CD4-positive, alpha-beta T cell (primary cell): Measurements from ENCODE around the gene GPS1. TPM values are rescaled to one million over a fixed set of nuclear protein-coding genes. Genes with fewer than 3 reads are reported as not detected.

ENCODE experiments used
- ATAC-seq: fragments of 200-7000 bp; cut with Tn5 transposase; one replicate; pipeline ENCODE4 v1.10.0; 2022; ENCODE audit warnings: mild to moderate bottlenecking; ENCODE audit not compliant: poor library complexity
- CTCF ChIA-PET: fragments of 350-600 bp; sonication (Branson Sonifier 250); formaldehyde crosslinking; loops from one replicate; lab custom pipeline; 2021; ENCODE audit warnings: antibody characterized with exemption, inconsistent platforms; lab: Charles Lee
- POLR2A ChIA-PET: fragments of 350-600 bp; sonication (Branson Sonifier 250); formaldehyde crosslinking; loops from one replicate; lab custom pipeline; 2021; ENCODE audit warnings: antibody characterized with exemption, inconsistent platforms; lab: Charles Lee
- DNase-seq, 14 experiments: peaks; one replicate each; pipeline ENCODE4 v3.0.0-alpha.2; 2013 to 2020; ENCODE audit warnings: mixed read lengths in 2 of 14
- H3K27ac ChIP-seq, 2 donors: one replicate each; pipeline versions ENCODE4 v1.5.1 to v1.7.0; 2013; ENCODE audit warnings: low read length in 2 of 2, low read depth in 1 of 2, mild to moderate bottlenecking in 1 of 2
- H3K27me3 ChIP-seq, 2 experiments: 1 replicate in 1 of 2; 2 replicates in 1 of 2; pipeline versions ENCODE4 v1.6.1 to v1.7.0; 2013; ENCODE audit warnings: low read length in 2 of 2, control low read depth in 1 of 2, mild to moderate bottlenecking in 1 of 2, moderate library complexity in 1 of 2; ENCODE audit not compliant: insufficient read depth in 2 of 2, control insufficient read depth in 1 of 2
- H3K36me3 ChIP-seq: one replicate; pipeline ENCODE4 v1.6.1; 2013; ENCODE audit warnings: low read length, control low read depth; ENCODE audit not compliant: insufficient read depth
- H3K4me1 ChIP-seq: one replicate; pipeline ENCODE4 v1.6.1; 2013; ENCODE audit warnings: low read length, control low read depth; ENCODE audit not compliant: insufficient read depth
- H3K4me3 ChIP-seq: one replicate; pipeline ENCODE4 v1.5.1; 2013; ENCODE audit warnings: mild to moderate bottlenecking, low read length, moderate library complexity
- H3K9me3 ChIP-seq, 2 experiments: 1 replicate in 1 of 2; 2 replicates in 1 of 2; pipeline versions ENCODE4 v1.6.1 to v1.7.0; 2013; ENCODE audit warnings: low read length in 2 of 2, mild to moderate bottlenecking in 2 of 2, control low read depth in 1 of 2, moderate library complexity in 1 of 2; ENCODE audit not compliant: control insufficient read depth in 1 of 2, insufficient read depth in 1 of 2
- H3K27ac Mint-ChIP-seq: one replicate; pipeline ENCODE4 v1.8.0; 2020; ENCODE audit warnings: mixed read lengths
- H3K27me3 Mint-ChIP-seq: one replicate; pipeline ENCODE4 v1.8.0; 2021; ENCODE audit warnings: mixed read lengths
- H3K36me3 Mint-ChIP-seq: one replicate; pipeline ENCODE4 v1.8.0; 2021; ENCODE audit warnings: low read depth, mixed read lengths
- H3K4me1 Mint-ChIP-seq: one replicate; pipeline ENCODE4 v1.8.0; 2021; ENCODE audit warnings: low read depth, mixed read lengths
- H3K4me3 Mint-ChIP-seq: one replicate; pipeline ENCODE4 v1.8.0; 2020; ENCODE audit warnings: mild to moderate bottlenecking, mixed read lengths
- H3K9me3 Mint-ChIP-seq: one replicate; pipeline ENCODE4 v1.8.0; 2020; ENCODE audit warnings: mixed read lengths
- intact Hi-C, 2 experiments: fragments of 100-400 bp; cut with DNase I in 1 of 2; cut with micrococcal nuclease in 1 of 2; formaldehyde crosslinking; loops; one replicate each; pipeline versions ENCODE4 v1.15.1 to v1.9.0; 2023 to 2025; cut with DNase I, micrococcal nuclease
- total RNA-seq, 174 experiments: library from RNA in 2 of 174; stranded (reverse) in 2 of 174; gene quantifications; one replicate each; pipeline ENCODE4 v1.2.3 and lab custom pipeline; 2021 to 2026
- TF ChIP-seq, protein P1 (sequence below): fragments of 200-600 bp; IDR thresholded peaks from one replicate; pipeline ENCODE4 v1.8.0; 2022; ENCODE audit warnings: antibody characterized with exemption, mild to moderate bottlenecking

The GPS1 gene
- total RNA-seq, 2 experiments from 2014 or later, result 64.6 to 69.3 TPM

DNA sequence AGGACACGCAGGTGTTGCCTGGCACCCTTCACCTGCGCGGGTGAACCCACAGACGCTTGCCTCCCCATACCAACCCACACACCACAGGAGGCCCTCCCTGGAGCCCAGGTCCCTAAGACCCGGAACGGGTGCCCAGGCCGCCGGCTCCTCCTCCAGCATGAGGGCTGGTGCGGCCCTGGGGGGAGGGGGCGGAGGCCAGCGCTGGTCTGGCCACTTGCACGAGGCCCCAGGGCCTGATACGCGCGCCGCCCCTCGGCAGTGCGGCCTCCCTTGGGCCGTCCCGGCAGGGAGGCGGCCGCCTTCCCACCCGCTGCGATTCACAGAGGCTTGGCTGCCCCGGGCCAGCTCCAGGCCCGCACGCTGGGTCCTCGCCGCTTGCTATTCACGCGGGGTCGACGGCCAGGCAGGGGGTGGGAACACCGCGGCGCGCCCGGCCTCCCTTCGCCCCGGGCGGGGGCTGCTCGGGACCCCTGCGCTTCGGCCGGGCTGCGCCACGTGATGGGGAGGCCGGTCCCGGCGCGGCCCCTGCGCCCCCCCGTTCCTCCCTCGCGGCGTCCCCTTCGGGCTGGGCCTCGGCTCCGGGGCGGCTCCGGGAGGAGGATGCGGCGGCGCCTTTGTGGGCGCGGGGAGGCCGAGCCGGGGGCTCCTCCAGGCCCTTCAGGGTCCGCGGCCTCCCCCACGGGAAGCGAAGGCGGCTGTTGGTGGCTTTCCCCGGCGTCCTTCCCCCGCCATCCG, 45.7 kb downstream of the GPS1 start:
- no peaks in the 10 kb centered on the region for H3K27me3 ChIP-seq
- intact Hi-C loops, result loop anchor here in 1 of 2 experiments (5.0 to 10.0 kb wide), 2 partner anchors 45 to 1993 kb away; partner anchors contain the start of genes GAA, GPS1 and RFNG
- DNase-seq, result peak in 6 of 14 experiments; percentile 11 to 56 (median 36)
- H3K4me3 ChIP-seq, result peak overlapping the region; percentile 51
- Mint-ChIP-seq H3K27me3 (no peaks in the 10 kb centered on the region), H3K27ac (no peak overlapping the region), H3K36me3 (peaks cover 14% of the 10 kb centered on the region), H3K4me1 (peaks cover 3% of the 10 kb centered on the region), H3K4me3 (peak overlapping the region; percentile 83), H3K9me3 (no peaks in the 10 kb centered on the region)
- H3K27ac ChIP-seq, result peak overlapping the region in 1 of 2 donors; percentile 46
- TF ChIP-seq, protein P1, sequence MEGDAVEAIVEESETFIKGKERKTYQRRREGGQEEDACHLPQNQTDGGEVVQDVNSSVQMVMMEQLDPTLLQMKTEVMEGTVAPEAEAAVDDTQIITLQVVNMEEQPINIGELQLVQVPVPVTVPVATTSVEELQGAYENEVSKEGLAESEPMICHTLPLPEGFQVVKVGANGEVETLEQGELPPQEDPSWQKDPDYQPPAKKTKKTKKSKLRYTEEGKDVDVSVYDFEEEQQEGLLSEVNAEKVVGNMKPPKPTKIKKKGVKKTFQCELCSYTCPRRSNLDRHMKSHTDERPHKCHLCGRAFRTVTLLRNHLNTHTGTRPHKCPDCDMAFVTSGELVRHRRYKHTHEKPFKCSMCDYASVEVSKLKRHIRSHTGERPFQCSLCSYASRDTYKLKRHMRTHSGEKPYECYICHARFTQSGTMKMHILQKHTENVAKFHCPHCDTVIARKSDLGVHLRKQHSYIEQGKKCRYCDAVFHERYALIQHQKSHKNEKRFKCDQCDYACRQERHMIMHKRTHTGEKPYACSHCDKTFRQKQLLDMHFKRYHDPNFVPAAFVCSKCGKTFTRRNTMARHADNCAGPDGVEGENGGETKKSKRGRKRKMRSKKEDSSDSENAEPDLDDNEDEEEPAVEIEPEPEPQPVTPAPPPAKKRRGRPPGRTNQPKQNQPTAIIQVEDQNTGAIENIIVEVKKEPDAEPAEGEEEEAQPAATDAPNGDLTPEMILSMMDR, result no peak
- no peaks in the 10 kb centered on the region for H3K9me3 ChIP-seq
- no peak for ATAC-seq
- CTCF ChIA-PET, result interaction anchor here (1.0 to 1.6 kb wide), 5 partner anchors 9 to 67 kb away, joined by 3 to 15 read pairs (median 4); partner anchors contain the start of gene DCXR
- POLR2A ChIA-PET, result interaction anchor here (0.9 to 2.9 kb wide), 10 partner anchors 9 to 103 kb away, joined by 3 to 44 read pairs (median 6); partner anchors contain the start of genes DCXR and DUS1L
- peaks cover 36% of the 10 kb centered on the region for H3K36me3 ChIP-seq
- peaks cover 28% of the 10 kb centered on the region for H3K4me1 ChIP-seq

DNA sequence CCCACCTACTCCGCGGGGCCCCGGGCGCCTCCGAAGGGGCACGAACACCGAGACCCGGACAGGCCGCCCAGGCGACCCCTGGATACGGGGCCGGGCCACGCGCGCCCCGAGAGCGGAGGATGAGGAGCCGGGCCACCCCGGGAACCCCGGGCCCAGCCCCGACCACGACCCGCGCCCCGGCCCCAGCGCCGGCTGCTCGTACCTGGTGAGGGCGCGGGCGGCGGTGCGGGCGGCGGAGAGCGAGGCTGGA, 46.1 kb downstream of the GPS1 start:
- Mint-ChIP-seq H3K4me3 (peak overlapping the region; percentile 74), H3K9me3 (no peaks in the 10 kb centered on the region)

More for the DNA sequence above, 46.1 kb downstream of the GPS1 start:
- intact Hi-C loops, result loop anchor here (1.0 to 10.0 kb wide), 8 partner anchors 28 to 1993 kb away; partner anchors contain the start of genes CENPX (in 1 of the 2), GAA (in 1 of the 2), GPS1 (in 1 of the 2) and LRRC45 (in 1 of the 2)
- CTCF ChIA-PET, result interaction anchor here (1.0 to 1.6 kb wide), 5 partner anchors 9 to 67 kb away, joined by 3 to 15 read pairs (median 4); partner anchors contain the start of gene DCXR
- Mint-ChIP-seq H3K36me3 (peaks cover 14% of the 10 kb centered on the region), H3K27me3 (no peaks in the 10 kb centered on the region), H3K4me1 (peaks cover 3% of the 10 kb centered on the region), H3K27ac (no peak overlapping the region)
- POLR2A ChIA-PET, result interaction anchor here (1.1 to 2.9 kb wide), 9 partner anchors 9 to 103 kb away, joined by 3 to 44 read pairs (median 7); partner anchors contain the start of genes DCXR and DUS1L
- peaks cover 31% of the 10 kb centered on the region for H3K36me3 ChIP-seq
- H3K4me3 ChIP-seq, result peak overlapping the region; percentile 51
- no peaks in the 10 kb centered on the region for H3K27me3 ChIP-seq
- TF ChIP-seq, protein P1, result no peak
- ATAC-seq, result no peak
- H3K9me3 ChIP-seq, result no peaks in the 10 kb centered on the region
- peaks cover 28% of the 10 kb centered on the region for H3K4me1 ChIP-seq
- peak overlapping the region in 1 of 2 donors; percentile 46 for H3K27ac ChIP-seq
- peak in 1 of 14 experiments; percentile 9 for DNase-seq
